DMS153 treated with DMSO at 0.1 percent for 48 hours (cell line): Measurements from ENCODE around the gene RPGR.

Experiments used
- DNase-seq: peaks from one replicate; lab custom pipeline; 2025; ENCODE audit not compliant: unreplicated experiment; lab: John Stamatoyannopoulos, UW

The RPGR gene

GRCh38 chrX:38332505-38332904, 5.2 kb upstream of the RPGR start:
- DNase-seq = no peak

GRCh38 chrX:38327775-38328081, 419 bp upstream of the RPGR start:
- DNase-seq = no peak

GRCh38 chrX:38326086-38326485, 1.2 kb downstream of the RPGR start:
- no peak for DNase-seq

- DNase-seq = no peak
These were observed 6.5 kb downstream of the RPGR start for GRCh38 chrX:38320819-38321218.

GRCh38 chrX:38318606-38319005, 8.7 kb downstream of the RPGR start:
- no peak for DNase-seq

- DNase-seq = no peak
These were observed 9.1 kb downstream of the RPGR start for GRCh38 chrX:38318196-38318595.

GRCh38 chrX:38315186-38315585, 12.1 kb downstream of the RPGR start:
- no peak for DNase-seq

- no peak for DNase-seq
These were observed 14.1 kb downstream of the RPGR start for GRCh38 chrX:38313190-38313589.

- no peak for DNase-seq
These were observed 14.9 kb downstream of the RPGR start for GRCh38 chrX:38312436-38312835.

- no peak for DNase-seq
These were observed 15.6 kb downstream of the RPGR start for GRCh38 chrX:38311743-38312142.

- no peak for DNase-seq
These were observed 21.3 kb downstream of the RPGR start for GRCh38 chrX:38305971-38306370.

GRCh38 chrX:38304010-38304409, 23.3 kb downstream of the RPGR start:
- no peak for DNase-seq

GRCh38 chrX:38293741-38294140, 33.6 kb downstream of the RPGR start:
- DNase-seq = no peak

- no peak for DNase-seq
These were observed 39.6 kb downstream of the RPGR start for GRCh38 chrX:38287674-38288073.

GRCh38 chrX:38285649-38286048, 41.7 kb downstream of the RPGR start:
- no peak for DNase-seq

GRCh38 chrX:38282049-38282448, 45.3 kb downstream of the RPGR start:
- DNase-seq = no peak

GRCh38 chrX:38279188-38279587, 48.1 kb downstream of the RPGR start:
- no peak for DNase-seq

- no peak for DNase-seq
These were observed 48.6 kb downstream of the RPGR start for GRCh38 chrX:38278682-38279081.

- no peak for DNase-seq
These were observed 49.5 kb downstream of the RPGR start for GRCh38 chrX:38277802-38278201.

GRCh38 chrX:38277136-38277535, 50.2 kb downstream of the RPGR start:
- no peak for DNase-seq

- DNase-seq = no peak
These were observed 51.2 kb downstream of the RPGR start for GRCh38 chrX:38276089-38276488.

GRCh38 chrX:38275615-38276014, 51.7 kb downstream of the RPGR start:
- DNase-seq = no peak

- no peak for DNase-seq
These were observed 53.9 kb downstream of the RPGR start for GRCh38 chrX:38273453-38273852.

GRCh38 chrX:38271154-38271716, 56.1 kb downstream of the RPGR start:
- DNase-seq = no peak
